Activated T-cell treated with anti-CD3 and anti-CD28 coated beads for 1 hour (primary cell): ENCODE measurements around the gene EEFSEC.

Experiments
- DNase-seq: peaks from one replicate; pipeline ENCODE4 v3.0.0-alpha.2; 2020; ENCODE audit warnings: low read depth

EEFSEC gene

DNA sequence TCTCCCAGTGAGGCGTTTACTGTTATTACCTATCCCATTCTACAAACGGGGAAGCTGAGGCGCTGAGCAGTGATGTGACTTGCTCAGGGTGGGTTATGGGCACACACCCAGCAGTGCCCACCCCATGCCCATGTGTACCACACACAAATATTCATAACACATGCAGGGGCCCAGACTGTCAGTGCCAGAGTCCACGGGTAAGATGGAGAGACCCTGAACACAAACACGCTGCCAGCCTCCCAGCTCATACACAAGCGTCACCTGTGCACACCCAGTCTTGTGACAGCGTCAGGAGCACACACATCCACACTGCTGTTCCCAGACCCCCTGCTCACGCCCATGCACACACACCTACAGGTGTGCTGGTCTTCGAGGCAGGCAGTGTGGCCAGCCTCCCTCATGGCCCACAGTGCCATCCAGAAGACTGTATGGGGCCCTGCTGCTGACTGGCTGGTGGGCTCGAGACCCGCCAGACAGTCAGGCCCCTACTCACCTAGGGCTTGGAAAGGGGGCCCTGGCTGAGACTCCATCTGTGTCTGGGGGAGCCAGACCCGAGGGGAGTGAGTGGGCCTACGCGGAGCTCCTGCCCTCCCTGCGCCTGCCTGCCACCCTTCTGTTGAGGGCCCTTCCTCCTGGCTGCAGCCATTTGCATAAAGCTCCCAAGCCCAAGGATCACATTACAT lies 274.0 kb downstream of the EEFSEC start:
- DNase-seq, result no peak

DNA sequence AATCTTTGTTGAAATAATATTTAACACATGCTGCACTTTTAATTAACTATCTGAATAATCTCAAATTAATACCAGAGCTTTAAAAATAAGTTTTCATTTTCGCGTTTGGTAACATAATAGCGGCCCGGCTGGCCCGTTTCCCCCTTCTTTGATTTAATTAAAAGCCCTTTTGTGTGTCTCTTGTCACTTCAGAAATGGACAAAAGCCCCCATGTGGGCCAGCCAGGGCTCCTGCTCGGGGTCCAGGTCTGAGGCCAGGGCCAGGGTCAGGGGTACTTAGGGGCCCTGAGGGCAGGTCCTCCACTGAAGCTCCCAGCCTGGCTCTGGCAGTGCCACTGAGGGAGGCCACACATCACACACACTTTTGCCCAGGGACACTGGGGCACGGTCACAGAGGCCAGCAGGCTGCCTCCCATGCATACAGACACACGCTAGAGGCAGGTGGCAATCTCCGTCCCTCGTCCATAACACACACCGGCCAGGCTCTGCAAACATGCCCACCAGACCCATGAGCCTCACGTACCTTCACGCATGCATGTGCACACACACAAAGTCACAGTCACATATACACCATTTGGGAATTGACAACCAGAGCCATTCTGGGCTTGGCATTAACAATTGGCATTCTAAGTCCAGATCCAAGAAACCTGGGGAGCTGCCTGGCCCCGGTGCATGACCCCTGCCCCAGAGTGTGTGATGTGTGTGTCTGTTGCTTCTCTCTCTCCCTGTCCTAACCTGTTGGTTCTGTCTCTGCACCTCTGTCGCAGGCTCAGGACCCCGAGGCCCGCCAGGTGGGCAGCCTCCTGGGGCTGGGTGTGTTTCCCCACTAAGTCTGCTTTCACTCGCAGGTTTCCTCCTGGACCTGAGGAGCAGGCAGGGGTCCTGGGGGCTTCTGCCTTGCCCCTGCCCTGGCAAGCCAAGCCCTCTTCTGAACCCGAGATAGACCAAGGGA lies 274.9 kb downstream of the EEFSEC start:
- no peak for DNase-seq

DNA sequence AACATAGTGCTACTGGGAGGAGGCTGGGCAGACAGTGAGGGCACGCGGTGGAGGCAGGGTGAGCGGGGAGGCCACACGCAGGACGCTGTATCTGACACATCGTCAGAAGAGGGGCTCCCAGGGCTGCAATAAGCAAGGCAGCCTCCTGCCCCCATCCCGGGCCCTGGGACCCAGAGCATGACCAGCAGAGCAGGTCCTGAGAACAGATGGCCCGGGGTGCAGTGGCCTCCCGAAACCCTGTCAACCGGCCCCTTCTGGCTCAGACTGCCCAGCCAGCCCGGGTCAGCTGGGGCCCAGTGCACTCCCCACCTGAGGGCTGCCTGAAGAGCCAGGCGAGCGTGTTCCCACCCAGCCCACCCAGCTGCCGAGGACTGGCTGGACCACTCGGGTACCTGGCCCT lies 276.0 kb downstream of the EEFSEC start:
- DNase-seq, result no peak

DNA sequence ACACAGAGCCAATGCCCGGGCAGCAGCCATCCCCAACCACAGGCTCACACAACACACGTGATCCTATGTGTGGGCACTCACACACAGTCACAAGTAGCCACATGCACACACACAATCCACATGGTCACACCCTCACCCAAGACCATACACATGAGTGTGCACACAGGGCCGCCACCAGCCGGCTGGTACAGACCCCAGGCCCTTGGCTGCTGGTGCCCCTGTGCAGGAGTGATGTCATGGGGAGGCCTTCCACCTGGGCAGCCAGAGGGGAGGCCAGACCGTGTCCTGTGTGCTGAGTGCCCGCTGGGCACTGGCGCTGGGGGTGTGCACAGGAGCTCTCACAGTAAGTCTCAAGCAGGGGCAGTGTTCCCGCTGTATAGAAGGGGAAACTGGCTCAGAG lies 276.5 kb downstream of the EEFSEC start:
- DNase-seq, result no peak

DNA sequence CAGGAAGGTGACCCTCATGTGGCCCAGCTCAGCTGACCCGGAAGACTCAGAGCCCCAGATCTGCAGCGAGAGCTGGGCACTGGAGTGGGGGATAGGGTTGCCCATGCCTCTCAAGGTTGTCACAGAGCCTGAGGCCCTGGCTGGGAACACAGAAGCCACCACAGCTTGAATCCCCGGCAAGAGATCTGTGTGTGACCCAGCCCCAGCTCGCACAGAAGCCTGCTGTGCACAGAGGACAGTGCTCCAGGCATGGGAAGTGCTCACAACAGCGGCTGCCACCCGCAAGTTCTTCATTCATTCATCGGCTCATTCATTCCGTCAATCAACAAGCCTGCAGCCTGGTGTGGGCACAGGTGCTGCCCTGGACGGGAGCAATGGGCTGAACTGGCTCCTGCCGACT lies 277.0 kb downstream of the EEFSEC start:
- DNase-seq, result no peak

DNA sequence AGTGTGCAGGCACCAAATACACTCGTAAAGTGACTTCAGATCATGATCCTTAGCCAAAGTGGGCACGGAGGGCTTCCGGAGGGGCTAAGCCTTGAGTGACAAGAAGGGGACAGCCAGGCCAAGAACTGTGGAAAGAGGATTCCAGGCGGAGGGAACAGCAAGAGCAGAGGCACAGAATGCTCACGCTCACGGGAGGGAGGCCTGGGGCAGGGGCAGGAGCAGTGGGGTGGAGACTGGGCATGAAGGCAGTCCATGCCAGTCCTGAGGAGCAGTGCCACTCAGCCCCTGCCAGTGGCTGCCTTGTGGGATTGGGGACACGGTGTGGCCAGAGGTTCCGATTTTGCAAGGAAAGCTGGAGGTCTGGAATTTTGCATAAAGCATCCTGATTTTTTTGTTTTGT lies 277.4 kb downstream of the EEFSEC start:
- no peak for DNase-seq

DNA sequence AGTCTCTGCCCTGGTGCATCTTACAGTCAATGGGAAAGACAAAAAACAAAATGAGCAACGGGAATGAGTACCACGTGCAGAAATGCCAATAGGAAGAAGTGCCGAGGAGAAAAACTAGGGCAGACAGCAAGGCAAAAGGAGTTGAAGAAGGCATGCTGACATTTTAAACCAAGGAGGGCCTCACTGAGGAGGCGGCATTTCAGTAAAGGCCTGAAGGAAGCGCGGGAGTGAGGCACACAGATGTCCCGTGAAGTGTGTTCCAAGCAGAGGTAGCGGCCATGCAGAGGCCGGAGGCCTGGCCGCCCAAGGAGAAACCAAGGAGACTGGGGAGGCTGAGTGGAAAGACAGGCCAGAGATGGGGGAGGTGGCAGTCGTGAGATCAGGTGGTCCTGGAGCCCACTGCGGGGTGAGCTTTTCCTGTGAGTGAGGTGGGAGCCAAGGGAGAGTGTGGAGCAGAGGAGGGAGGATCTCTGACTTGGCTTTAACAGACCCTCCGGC lies 278.6 kb downstream of the EEFSEC start:
- no peak for DNase-seq

DNA sequence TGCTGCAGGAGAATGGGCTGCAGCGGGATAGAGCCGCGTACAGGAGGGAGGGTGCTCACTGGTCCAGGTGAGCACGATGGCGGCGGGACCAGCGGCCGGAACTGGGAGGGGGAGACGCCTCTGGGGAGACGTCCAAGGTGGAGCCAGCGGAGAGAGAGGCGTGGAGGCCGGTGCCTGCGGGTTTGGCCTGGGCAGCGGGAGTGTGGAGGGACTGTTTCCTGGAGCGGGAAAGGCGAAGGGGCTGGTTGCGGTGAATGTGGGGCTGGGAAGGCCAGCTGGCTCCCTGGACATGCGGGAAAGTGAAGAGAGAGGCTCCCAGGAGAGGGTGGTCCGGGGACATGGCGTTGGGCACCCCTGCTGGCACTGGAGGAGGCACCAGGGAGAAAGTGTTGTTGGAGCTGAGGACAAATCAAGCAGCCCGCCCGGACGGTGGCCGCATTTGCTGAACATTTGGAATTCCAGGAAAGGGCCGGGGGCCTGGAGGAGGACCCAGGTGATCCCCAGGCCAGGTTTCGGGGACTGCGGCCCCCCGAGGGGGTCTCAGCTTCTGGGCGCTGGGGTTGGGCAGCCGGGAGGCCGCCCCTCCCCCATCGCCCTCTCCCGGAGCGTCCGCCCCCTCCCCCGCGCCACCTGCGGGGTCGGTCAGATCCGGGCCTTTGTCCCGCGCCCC lies 279.2 kb downstream of the EEFSEC start:
- DNase-seq, result no peak

DNA sequence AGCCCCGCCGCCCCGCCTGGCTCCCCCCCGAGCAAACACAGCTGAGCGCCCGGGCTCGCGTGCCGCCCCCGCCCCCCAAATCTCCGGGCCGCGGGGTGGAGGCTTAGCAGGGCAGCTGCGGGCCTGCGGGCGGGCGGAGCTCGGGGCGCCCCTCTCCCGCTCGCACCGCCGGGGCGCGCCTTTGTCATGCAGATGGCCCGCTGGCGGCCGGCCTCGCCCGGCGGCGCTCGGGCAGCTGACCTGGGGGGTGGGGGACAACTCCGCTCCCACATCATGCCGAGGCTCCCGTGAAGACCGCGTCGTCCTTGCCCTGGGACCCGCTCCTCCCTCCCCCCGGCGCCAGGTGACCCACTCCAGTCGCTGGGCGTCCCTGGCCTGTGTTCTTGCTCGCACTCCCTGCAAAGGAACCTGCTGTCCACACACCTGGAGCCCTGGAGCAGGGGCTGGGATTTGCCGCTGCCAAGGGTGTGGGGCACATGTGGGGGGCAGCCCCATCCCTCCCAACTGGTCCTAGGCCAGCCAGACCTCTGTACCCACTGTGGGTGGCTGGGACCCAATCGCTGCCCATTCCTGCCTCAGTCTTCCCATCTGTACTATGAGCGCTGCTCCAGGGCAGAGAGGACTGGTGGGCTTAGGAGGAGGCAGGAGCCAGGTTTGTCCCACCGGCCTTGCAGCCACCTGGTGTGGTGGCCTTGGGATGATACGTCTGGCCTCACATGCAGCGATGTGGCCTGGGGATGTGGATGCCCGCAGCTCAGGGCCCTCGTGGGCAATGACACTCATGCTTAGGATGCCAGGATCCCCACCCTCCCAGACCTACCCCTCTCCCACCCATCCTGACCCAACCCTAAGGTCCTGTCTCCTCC lies 279.9 kb downstream of the EEFSEC start:
- no peak for DNase-seq

DNA sequence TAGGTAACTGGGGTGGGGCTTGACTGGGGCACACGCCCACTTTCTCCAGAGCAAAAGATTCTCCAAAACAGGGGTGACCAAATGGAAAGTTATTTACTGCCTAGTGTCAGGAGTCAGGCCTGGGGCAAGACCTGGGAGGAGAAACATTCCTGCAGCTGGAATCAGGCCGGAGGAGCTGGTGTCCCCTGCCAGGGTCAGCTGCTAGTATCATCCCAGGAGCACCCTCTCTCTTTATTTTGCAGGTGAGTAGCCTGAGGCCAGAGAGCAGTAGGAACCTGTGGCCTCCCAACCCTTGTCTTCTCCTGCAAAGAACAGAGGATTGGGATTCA lies 280.5 kb downstream of the EEFSEC start:
- no peak for DNase-seq

DNA sequence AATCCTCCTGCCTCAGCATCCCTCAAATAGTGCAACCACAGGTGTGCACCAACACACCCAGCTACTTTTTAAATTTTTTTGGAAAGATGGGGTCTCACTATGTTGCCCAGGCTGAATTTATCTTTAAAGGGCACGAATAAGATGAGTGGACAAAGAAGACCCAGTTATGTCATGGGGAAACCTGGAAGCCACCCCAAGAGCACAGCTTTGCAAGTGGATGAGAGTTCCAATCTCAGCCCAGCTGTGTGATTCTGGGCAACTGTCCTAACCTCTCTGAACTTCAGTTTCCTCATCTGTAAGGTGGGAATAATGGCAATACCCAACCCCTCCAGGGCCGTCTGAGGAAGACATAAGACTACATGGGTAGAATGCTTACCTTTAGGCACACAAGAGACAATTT lies 281.2 kb downstream of the EEFSEC start:
- no peak for DNase-seq

DNA sequence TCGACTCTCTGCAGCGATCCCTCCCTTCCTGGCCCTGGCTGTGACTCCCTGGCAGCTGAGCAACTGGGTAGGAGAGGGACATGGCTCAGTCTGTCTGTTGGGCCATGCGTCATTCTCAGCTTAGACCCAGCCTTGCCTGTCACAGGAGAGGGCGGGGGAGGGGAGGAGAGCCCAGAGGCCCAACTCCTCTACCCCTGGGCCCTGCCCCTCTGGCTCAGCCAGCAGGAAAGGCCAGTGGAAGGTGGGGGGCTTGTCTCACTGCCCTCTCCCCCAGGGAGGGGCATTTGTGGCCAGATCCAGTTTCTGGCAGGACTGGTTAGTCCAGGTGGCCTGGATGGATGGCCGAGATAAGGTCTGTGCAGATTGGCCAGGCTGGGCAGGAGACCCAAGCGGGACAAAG lies 281.8 kb downstream of the EEFSEC start:
- no peak for DNase-seq

DNA sequence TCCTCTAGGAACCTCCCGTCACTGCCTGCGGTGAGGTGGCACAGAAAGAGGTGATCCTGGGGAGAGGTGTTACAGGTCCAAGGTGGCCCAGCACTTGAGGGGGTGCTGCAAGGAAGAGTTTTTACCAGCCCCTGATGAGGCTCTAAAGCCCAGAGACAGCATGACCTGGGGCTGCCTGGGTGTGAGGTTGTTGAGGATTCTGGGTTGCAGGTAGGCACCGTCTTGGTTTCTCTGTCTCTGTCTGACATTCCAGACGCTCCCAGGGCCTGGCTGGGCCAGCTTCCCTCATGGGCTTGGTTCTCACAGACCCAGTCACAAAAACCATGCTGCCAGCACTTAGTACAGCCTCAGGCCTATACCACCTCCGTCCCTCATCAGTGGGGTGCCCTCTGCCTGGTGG lies 282.3 kb downstream of the EEFSEC start:
- DNase-seq, result no peak

DNA sequence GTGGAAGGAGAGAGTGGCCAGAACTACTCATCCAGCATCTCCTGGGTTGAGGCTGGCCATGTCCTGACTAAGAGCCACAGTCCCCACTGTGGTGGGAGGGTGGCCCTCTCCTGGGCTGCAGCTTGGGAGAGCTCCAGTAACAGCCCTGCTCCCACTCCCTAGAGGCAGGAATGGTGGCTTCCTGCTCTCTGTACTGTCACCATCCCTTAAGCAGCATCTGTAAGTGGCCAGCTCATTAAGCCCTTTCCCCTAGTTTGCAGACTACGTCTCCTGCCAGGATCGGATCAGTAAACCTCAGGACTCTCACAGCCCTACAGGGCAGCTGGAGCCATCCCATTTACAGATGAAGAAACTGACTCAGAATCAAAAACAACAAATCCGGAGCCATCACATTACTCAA lies 282.9 kb downstream of the EEFSEC start:
- DNase-seq, result no peak

DNA sequence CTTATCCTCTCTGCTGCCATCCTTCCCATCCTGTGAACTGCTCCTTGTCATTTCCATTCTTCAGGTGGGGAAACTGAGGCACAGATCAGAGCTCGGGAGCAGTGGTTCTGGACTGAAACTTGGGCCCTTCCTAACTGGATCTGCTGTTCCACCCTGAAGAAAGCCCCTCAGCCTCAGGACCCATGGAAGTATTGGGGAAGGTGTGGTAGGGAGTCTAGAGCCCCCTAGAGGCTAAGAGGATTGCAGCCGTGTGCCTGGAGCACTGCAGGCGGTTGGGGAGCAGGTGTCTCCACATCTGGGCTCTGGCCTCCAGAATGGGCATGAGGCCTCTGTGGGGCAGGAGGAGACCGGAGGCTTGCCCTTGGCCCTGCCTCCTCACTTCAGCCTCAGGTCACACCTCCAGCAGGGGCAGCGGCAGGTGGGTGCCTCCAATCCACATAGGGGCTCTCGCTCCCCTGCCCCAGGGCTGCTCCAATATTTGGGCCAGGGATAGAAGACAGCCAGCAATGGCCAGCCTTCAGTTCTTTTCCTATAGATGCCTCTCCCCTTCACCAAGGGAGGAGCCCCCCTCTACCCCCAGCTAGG lies 285.3 kb downstream of the EEFSEC start:
- DNase-seq, result no peak

DNA sequence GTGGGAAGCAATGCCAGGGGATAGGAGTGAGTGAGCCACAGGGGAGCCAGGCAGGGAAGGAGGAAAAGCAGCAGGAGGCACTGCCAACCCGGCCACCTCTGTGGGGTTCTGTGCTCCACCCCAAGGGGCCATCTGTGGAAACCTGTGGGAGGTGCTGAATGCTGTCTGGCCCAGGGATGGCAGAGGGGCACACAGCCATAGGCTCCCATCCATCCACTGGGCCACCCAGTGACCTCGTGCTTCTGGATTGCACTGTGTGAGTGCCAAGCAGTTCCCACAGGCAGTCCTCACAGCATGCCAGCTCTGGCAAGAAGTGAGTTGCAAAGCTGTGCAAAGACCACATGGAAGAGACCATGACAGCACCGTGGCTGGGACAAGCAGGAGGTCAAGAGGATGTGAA lies 285.9 kb downstream of the EEFSEC start:
- no peak for DNase-seq

DNA sequence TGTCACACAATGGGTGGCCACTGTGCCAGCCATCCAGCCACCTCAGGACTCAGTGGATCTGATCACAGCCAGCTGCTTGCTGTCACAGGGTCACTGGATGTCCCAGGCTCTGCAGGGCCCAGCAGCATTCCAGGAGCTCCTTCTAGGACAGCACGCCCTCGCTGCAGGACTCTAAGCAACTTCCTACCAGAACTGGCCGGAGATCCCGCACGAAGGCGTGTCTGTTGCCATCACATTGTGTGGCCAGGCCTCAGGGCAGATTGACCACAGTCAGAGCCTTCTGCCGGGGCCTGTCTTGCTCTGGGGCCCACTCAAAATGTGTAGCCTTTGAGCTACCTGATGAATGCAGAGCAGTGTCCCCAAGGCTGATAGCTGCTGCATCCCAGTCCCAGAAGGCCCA lies 288.8 kb downstream of the EEFSEC start:
- DNase-seq, result no peak

DNA sequence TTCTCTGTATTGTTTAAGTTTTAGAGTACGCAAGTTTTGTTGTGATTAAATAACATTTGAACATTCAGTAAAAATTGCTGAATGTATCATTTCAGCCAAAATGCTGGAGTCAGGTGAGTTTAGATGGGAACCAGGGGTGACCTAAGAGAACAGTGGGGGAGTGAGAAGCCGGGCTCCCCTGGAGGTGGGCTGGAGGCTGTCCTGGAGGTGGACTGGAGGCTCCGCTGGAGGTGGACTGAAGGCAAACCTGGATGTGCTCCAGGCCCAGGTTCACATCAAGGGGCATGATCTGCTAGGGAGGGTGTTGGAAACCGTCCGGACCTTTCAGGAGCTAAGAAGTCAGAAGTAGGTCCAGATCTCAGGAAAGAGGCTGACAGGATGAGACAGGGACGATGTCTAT lies 289.7 kb downstream of the EEFSEC start:
- DNase-seq, result no peak

DNA sequence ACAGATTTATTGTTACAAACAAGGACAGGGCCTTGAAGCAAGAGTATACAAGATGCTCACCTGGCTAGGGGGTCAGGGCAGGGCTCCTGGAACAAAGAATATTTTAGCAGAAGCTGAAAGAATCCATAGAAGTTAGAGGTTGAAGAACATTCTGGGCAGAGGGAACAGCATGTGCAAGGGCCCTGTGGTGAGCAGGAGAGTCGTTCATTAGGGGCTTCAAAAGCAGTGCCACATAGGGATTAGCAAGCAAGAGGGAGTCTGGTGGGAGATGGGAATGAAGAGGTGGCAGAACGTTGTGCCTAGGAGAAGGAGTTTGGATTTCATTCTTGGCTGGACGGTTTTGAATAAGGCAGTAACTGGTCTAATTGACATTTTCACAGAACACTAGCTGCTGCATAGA lies 290.5 kb downstream of the EEFSEC start:
- DNase-seq, result no peak

DNA sequence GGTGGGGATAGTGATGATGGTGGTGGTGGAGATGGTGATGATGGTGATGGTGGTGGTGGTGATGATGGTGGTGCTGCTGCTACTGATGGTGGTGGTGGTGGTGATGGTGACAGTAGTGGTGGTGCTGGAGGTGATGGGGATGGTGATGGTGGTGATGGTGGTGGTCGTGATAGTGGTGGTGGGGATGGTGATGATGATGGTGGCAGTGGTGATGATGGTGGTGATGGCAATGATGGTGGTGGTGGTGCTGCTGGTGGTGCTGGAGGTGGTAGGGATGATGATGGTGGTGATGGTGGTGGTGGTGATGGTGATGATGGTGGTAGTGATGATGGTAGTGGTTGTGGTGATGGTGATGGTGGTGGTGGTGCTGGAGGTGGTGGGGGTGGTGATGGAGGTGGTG lies 292.1 kb downstream of the EEFSEC start:
- DNase-seq, result no peak

DNA sequence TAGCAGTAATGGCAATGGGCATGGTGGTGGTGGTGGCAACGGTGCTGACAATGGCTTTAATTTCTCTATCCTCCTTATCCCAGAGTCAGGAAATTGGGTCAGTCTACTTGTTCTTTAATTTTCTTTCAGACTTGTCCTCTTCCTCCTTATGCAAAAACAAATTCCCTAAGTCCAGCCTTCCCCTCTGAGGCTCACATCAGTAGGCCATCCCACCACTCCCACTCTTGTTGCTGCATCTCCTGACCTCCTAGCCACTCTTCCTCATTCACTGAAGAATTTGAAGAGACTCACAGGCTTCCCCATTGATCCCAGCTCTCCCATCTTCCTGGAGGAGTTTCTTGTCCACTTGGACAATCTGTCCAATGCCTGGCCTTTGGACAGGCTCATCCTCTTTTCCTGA lies 293.5 kb downstream of the EEFSEC start:
- no peak for DNase-seq

DNA sequence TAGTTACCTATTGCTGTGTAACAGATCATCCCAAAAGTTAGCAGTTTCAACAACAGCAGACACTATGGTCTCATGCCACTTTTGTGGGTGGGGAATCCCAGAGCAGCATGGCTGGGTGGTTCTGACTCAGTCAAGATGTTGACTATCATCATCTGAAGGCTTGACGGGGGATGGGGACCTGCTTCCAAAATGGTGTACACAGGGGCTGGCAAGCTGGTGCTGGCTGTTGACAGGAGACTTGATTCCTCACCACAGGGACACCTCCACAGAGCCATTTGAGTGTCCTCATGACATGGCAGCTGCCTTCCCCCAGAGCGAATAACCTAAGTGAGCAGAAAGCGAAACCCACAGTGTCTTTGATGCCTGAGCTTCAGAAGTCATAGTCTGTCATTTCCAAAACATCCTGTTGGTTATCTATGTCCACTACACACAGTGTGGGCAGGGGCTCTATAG lies 294.3 kb downstream of the EEFSEC start:
- no peak for DNase-seq
